Measurements from ENCODE around the gene CENPF. TPM values are rescaled to one million over a fixed set of nuclear protein-coding genes. Genes with fewer than 3 reads are reported as not detected.

Gene CENPF
- total RNA-seq, 4 donors from 2014 or later: 0.88 to 4.1 (median 2.4) TPM

DNA sequence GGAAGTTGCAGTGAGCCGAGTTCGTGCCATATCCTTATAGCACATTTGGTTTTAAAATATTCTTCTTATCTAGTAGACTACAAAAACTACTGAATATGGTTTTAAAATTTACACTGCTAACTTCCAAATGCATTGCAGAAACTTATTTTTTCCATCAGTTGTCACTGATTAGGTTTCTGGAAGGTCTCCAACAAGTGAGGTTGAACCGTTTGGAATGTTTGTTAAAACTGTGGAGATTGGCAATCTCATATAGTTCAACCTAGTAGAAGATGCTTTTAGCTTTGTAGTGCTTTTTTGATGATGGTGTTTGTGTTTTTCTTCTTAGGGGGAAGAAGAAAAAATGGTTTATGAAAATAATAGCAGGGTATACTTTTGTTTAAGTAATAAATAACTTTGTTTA lies 12.9 kb downstream of the CENPF start:
- DNase-seq (ENCODE audit: low spot score): no peak
- no peak for TF ChIP-seq CTCF (IDR thresholded peaks at IDR 0.05)
- ATAC-seq (ENCODE audit: low FRiP score): no peak

DNA sequence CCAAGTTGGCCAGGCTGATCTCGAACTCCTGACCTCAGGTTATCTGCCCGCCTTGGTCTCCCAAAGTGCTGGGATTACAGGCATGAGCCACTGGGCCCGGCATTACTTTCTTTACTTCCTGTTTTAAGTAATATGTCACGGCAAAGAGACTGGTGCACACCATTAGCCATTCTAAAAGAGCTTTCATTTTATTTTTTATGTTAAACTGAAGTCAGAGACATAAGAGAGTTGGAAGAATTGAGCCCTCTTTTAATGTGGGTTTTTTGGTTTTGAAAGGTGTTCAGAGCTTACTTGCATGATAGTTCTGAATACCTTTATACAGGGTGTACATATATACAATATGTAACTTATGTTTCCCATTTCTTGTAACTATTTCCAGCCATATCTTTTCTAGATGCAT lies 14.3 kb downstream of the CENPF start:
- no peak for DNase-seq (ENCODE audit: low spot score)
- no peak for TF ChIP-seq CTCF (IDR thresholded peaks at IDR 0.05)
- no peak for ATAC-seq (ENCODE audit: low FRiP score)

DNA sequence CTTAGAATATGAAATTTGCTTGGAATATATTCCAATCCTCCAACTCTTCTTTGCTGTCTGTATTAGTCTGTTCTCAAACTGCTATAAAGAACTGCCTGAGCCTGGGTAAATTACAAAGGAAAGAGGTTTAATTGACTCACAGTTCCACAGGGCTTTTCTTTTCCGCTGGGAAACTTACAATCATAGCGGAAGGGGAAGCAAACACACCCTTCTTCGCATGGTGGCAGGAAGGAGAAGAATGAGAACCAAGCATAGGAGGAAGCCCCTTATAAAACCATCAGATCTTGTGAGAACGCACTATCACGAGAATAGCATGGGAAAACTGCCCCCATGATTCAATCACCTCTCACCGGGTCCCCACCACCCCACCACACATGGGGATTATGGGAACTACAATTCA lies 14.8 kb downstream of the CENPF start:
- DNase-seq (ENCODE audit: low spot score) (no peak), ATAC-seq (ENCODE audit: low FRiP score) (no peak)
- TF ChIP-seq CTCF (IDR thresholded peaks at IDR 0.05): no peak

GRCh38 chr1:214621236-214621635 lies 18.2 kb downstream of the CENPF start:
- ATAC-seq (ENCODE audit: low FRiP score): no peak
- no peak for TF ChIP-seq CTCF (IDR thresholded peaks at IDR 0.05)
- no peak for DNase-seq (ENCODE audit: low spot score)

- ATAC-seq (ENCODE audit: low FRiP score) (no peak), DNase-seq (ENCODE audit: low spot score) (no peak)
- TF ChIP-seq CTCF (IDR thresholded peaks at IDR 0.05): no peak
These were observed 20.4 kb downstream of the CENPF start for GRCh38 chr1:214623430-214623829.

GRCh38 chr1:214632091-214632490 lies 29.1 kb downstream of the CENPF start:
- ATAC-seq (ENCODE audit: low FRiP score) (no peak), DNase-seq (ENCODE audit: low spot score) (no peak)
- TF ChIP-seq CTCF (IDR thresholded peaks at IDR 0.05): no peak

DNA sequence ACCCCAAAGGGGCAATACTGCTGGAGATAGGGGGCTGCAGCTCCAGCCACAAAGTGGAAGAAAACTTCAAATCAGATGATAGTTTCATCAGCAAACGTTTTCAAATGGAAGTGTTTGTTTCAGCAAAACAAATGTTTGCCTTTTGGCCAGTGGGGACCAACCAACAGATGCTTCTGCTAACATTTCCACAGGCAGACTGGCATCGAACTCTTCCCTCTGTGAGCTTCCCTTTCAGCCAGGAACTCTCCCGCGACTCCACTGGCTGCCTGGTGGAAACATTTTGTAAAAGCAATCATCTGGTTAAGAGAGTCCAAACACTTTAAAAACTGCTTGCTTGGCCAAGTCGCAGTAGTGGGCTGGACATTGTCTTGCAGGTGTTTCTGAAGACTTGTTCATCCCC lies 30.7 kb downstream of the CENPF start:
- no peak for ATAC-seq (ENCODE audit: low FRiP score)
- TF ChIP-seq CTCF (IDR thresholded peaks at IDR 0.05): no peak
- no peak for DNase-seq (ENCODE audit: low spot score)

Measured in omental fat pad (tissue), 4 donors.